T-helper 2 cell treated with Interferon-gamma antibody and Interleukin-4, amounts not matched to agents 5 μg/mL and 100 μg/mL, for 36 hours (primary cell): Measurements from ENCODE around the gene OXLD1.
A peak's percentile ranks its signal among the peaks of the same experiment; 100 is the strongest.

Experiments
- DNase-seq: peaks from one replicate; pipeline ENCODE4 v3.0.0; 2021; ENCODE audit warnings: low spot score
- H3K27ac Mint-ChIP-seq: one replicate; pipeline ENCODE4 v1.8.0; 2021; ENCODE audit warnings: mild to moderate bottlenecking, mixed read lengths
- H3K27me3 Mint-ChIP-seq: one replicate; pipeline ENCODE4 v1.8.0; 2021; ENCODE audit warnings: low read depth, mixed read lengths
- H3K36me3 Mint-ChIP-seq: one replicate; pipeline ENCODE4 v1.8.0; 2021; ENCODE audit warnings: low read depth, mixed read lengths
- H3K4me1 Mint-ChIP-seq: one replicate; pipeline ENCODE4 v1.8.0; 2021; ENCODE audit warnings: low read depth, mixed read lengths
- H3K4me3 Mint-ChIP-seq: one replicate; pipeline ENCODE4 v1.8.0; 2022; ENCODE audit warnings: mild to moderate bottlenecking, moderate library complexity, mixed read lengths
- H3K9me3 Mint-ChIP-seq: one replicate; pipeline ENCODE4 v1.8.0; 2021; ENCODE audit warnings: mixed read lengths

Gene OXLD1

DNA sequence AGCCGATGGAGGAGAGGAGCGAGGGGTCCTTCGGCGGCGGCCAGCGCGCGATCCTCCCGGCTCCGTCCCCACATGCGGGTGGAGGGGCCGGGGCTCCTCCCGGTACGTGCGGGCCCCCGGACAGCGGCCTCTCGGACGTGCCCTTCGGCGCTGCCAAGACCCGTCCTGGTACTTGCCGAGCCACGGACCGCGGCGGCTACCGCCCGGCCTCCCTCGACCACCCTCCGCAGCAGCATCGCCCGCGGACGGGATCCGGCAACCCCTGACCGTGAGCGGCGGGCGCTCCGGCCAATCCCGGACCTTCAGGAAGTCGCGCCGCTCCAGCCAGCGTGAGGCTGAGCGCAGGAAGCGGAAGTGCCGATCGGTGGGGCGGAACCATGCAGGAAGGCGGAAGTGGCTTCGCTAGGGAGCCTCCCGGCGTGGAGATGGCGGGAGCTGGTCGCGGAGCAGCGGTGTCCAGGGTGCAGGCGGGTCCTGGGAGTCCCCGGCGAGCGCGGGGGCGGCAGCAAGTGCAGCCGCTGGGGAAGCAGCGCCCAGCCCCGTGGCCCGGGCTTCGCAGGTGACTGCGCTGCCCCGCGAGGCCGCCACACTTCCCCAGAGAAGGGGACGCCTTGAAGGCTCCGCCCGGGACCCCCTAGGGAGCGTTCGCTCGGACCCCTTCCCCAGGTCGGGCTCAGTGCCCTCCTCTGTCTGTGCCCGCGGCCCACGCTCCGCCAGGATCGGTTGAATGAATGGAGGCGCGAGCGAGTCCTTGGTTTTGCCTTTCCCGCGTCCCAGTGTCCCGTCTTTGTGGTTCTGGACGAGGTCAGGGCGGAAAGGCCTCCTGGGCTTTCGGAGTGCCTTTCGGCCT, at the start of gene OXLD1, which contains the start of gene CCDC137:
Gene OXLD1, minus strand, starts transcription at position 264 of the 850 bp plus-strand sequence. Its CDS starts 28 bp downstream, at position 236.
Gene CCDC137, plus strand, starts transcription at position 396 of the 850 bp plus-strand sequence. Its CDS starts 30 bp downstream, at position 426.
- no peaks in the 10 kb centered on the region for H3K27me3 Mint-ChIP-seq
- H3K36me3 Mint-ChIP-seq: peaks cover 44% of the 10 kb centered on the region
- DNase-seq: peak; percentile 95

DNA sequence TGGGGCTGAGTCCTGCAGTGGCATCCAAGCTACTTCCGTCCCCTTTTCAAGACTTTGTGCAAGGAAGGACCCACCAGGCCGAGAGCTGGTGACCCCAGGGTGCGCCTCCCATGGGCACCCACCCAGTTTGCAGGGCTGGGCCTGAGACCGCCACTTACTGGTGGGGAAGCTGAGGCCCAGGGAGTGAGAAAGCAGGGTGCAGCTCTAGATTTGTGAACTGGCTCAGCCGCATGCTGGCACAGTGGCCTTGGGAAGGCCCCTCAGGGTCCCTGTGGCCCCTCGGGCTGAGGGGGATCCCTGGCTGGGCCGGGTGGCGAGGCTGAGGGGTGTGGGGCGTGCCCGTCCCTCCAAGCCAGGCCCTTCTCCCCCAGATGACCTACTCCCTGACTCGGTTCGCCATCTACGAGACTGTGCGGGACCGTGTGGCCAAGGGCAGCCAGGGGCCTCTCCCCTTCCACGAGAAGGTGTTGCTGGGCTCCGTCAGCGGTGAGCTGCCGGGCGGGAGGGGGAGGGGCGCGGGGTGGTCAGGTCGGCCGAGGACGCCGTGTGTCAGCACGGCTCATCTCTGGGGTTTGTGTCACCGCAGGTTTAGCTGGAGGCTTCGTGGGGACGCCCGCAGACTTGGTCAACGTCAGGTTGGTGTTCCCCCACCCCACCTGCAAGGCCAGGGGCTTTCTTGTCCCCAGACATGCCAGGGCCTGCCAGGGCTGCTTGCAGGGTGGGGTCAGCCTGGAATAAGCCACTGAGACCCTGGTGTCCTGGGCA, 48.9 kb upstream of the OXLD1 start:
- H3K27ac Mint-ChIP-seq: no peak overlapping the region
- no peaks in the 10 kb centered on the region for H3K36me3 Mint-ChIP-seq
- no peak overlapping the region for H3K4me3 Mint-ChIP-seq
- no peaks in the 10 kb centered on the region for H3K27me3 Mint-ChIP-seq
- H3K4me1 Mint-ChIP-seq: peaks cover 14% of the 10 kb centered on the region
- H3K9me3 Mint-ChIP-seq: no peaks in the 10 kb centered on the region
- DNase-seq: no peak

More for the DNA sequence above, at the start of gene OXLD1, which contains the start of gene CCDC137:
- peaks cover 28% of the 10 kb centered on the region for H3K4me1 Mint-ChIP-seq
- H3K4me3 Mint-ChIP-seq: peak within 1 kb of the TSS; percentile 99
- H3K9me3 Mint-ChIP-seq: no peaks in the 10 kb centered on the region
- H3K27ac Mint-ChIP-seq: peak within 1 kb of the TSS; percentile 98

DNA sequence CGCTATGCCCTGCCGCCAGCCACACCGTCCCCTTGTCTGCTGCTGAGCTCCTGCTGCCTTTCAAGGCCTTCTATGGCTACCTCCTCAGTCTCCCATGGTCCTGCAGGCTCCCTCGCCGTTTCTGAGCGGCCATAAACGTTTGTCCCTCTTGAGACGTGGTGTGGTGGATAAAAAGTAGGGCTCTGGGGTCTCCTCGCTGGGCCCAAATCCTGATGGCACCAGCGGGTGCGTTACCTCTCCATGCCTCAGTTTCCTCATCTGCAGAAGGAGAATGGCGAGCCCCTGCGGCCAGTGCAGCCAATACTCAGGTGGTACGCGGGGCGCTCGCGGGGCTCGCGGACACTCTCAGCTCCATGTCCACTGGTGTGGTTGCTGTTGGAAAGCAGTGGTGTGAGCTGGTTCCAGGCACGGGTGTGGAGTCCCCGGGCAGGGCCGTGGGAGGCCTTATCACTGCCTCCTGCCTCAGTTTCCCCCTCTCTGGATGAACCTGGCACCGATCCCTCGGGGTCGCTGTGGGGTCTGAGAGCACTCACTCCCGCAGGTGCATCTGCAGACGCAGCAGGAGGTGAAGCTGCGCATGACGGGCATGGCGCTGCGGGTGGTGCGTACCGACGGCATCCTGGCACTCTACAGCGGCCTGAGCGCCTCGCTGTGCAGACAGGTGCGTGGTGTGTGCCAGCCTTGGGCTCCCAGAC, 48.2 kb upstream of the OXLD1 start:
- H3K4me1 Mint-ChIP-seq: peaks cover 14% of the 10 kb centered on the region
- no peak for DNase-seq
- H3K27ac Mint-ChIP-seq: no peak overlapping the region
- peak overlapping the region; percentile 36 for H3K4me3 Mint-ChIP-seq
- H3K9me3 Mint-ChIP-seq: no peaks in the 10 kb centered on the region
- no peaks in the 10 kb centered on the region for H3K36me3 Mint-ChIP-seq
- no peaks in the 10 kb centered on the region for H3K27me3 Mint-ChIP-seq

DNA sequence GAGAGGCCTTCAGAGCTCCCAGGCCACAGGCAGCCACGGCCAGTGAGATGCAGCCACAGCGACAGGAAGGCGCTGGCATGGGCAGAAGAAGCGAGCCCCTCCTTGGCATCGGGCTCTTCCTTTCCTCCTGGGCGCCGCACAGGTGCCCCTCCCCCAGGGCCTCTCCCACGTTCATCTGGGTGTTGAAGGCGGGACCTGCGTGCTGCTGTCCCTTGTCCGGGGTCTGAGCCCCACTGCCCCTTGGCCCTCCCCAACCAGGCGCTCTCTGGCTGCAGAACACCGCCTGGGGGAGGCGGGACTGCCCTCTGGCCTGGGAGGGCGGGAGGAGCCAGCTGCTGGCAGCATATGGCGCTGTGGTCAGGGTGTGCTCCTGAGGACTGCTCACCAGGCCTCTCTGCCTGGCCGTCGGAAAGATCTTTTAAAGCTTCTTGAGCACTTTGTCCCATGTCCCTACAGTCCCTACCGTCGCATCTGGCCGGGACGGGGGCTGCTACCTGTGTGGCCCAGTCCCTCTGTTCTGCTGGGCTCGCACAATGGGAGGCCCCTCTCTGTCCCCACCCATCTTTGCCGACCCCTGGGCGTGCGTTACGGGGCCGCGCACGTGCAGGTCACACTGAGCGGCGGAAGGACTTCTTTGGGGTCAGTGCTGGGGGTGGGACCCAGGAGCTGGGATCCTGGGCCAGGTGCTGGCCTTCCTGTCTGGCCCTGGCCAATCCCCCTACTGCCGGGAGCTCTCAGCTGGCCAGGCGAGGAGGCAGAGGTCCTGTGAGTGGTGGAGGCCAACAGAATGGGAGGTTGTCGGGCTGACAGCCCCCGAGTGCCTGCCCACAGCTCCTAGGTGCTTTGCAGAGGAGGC, 47.4 kb upstream of the OXLD1 start:
- Mint-ChIP-seq H3K36me3 (peaks cover 2% of the 10 kb centered on the region), H3K27me3 (no peaks in the 10 kb centered on the region), H3K4me1 (peaks cover 14% of the 10 kb centered on the region), H3K9me3 (no peaks in the 10 kb centered on the region), H3K27ac (no peak overlapping the region), H3K4me3 (peak overlapping the region; percentile 95)
- no peak for DNase-seq

DNA sequence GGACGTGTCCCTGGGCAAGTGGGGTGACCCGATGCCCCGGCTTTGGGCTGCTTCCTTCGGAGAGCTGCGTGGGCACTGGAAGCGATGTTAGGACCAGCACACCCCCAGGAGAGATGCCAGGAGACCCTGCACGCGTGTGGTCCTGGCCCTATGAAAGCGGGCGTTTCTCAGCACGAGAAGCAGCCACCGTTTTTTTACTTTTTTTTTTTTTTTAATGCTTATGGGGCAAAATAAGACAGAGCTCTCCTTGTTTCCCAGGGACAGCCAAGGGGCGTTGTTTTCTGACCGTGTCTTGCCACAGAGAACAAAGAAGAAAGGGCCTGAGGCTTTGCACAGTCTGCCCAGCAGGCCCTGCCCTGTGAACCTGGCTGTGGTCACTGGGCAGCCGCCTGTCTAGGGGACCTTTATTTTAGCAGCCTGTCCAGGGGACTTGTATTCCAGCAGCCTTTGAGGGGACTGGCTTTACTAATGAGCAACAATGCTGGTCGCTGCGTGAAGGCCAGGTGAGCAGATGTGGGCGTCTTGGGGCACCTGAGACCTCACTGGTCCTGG, 46.7 kb upstream of the OXLD1 start:
- Mint-ChIP-seq H3K27ac (peak overlapping the region; percentile 70), H3K36me3 (peaks cover 2% of the 10 kb centered on the region), H3K27me3 (no peaks in the 10 kb centered on the region), H3K4me1 (peaks cover 14% of the 10 kb centered on the region), H3K9me3 (no peaks in the 10 kb centered on the region), H3K4me3 (peak overlapping the region; percentile 95)
- DNase-seq: no peak

DNA sequence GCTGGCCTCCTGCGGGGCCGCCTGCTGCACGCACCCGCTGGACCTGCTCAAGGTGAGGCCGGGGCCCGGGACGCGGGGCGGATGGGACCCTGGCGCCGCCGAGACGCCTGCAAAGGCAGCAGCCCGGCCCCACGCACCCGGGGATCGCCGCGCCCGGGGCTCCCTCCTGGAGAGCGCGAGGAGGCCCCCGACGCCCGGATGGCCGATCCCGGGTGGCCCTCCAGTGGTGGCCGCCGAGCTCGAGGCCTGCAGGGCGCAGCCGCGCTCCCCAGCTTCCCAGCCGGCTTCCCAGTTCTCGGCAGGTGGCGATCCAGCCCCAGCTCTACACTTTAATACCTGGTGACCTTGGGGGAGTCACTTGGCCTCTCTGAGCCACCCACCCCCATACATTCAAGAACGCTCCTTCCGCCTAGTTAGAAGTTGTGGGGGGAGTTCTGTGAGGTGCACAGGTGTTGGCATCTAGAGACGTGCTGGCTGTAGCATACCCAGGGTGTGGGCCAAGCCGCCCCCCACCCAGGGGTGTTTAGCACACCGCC, 46.1 kb upstream of the OXLD1 start:
- H3K27me3 Mint-ChIP-seq: no peaks in the 10 kb centered on the region
- H3K27ac Mint-ChIP-seq: peak overlapping the region; percentile 70
- peak; percentile 24 for DNase-seq

DNA sequence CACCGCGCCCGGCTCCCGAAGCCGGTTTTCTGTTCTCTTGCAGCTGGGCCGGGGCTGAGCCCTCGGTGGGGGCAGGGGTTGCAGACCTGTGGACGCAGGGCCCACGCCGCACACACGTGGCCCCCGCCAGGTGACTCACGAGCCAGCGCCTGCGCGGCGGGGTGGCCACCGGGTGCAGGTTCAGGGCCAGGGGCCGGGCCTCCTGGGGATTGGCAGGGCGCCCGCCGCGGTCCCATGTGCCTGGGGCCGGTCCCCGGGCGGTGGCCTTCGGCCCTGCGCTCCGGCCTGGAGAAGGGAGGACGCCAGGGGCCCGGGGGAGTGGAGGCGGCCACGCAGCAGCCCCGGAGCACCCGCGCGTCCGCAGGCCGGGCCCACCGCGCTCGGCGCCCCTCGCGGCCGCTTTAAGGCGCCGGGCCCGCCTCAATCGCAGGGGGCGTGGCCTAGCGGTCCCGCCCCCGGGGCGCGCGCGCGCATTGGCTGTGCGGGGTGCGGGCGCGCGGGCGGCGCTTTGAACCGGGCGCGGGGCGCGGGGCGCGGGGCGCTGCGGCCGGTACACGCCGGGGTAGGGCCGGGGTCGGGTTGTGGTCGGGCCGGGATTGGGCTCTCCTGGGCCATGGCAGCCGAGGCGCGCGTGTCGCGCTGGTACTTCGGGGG, 45.5 kb upstream of the OXLD1 start, which contains the start of gene SLC25A10:
Gene SLC25A10, plus strand, starts transcription at position 471 of the 654 bp plus-strand sequence. Its CDS starts 143 bp downstream, at position 614.
- H3K27ac Mint-ChIP-seq: peak within 1 kb of the TSS; percentile 70
- no peaks in the 10 kb centered on the region for H3K27me3 Mint-ChIP-seq
- peak; percentile 89 for DNase-seq
- peak within 1 kb of the TSS; percentile 95 for H3K4me3 Mint-ChIP-seq
- H3K9me3 Mint-ChIP-seq: no peaks in the 10 kb centered on the region
- H3K4me1 Mint-ChIP-seq: peaks cover 14% of the 10 kb centered on the region
- peaks cover 3% of the 10 kb centered on the region for H3K36me3 Mint-ChIP-seq

More for the DNA sequence above, 46.1 kb upstream of the OXLD1 start:
- H3K4me3 Mint-ChIP-seq: peak overlapping the region; percentile 95
- H3K36me3 Mint-ChIP-seq: peaks cover 2% of the 10 kb centered on the region
- H3K9me3 Mint-ChIP-seq: no peaks in the 10 kb centered on the region
- peaks cover 14% of the 10 kb centered on the region for H3K4me1 Mint-ChIP-seq

DNA sequence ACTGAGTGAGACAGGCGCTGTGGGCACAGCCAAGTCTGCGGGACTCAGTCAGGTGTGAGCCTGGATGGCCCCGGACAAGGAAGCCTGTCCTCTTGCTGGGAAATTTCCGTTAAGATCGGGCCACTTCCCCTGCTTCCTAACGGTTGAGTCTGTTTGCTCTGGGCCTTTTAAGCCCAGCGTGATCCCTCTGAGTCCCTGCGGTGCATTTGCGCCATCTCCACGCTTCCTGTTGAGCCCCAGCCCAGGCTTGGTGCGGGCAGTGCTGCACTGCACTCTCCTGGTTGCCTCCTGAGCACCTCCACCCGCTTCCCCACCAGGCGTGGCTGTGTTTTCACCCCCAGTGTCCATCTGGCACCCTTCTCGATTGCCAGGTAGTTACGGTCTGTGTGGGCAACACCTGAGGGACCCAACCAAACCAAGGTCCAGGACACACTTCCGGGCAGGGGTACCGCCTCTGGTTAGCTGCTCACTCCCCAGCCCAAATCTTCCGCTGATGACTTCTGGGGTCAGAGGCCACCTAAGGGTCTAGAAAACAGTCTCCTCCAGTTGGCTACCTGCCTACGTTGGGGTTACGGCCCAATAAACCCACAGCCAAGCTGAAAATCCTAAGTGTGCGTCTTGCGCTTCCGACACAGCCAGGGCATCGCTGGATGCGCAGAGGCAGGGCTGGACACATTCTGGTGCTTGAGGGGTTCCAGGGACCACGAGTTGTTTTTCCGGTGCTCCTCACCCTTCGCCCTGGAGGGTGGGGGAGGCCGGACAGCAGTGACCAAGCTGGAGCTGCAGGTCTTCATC, 44.3 kb upstream of the OXLD1 start:
- Mint-ChIP-seq H3K36me3 (peaks cover 11% of the 10 kb centered on the region), H3K4me3 (peak overlapping the region; percentile 71), H3K4me1 (peaks cover 14% of the 10 kb centered on the region), H3K27me3 (no peaks in the 10 kb centered on the region), H3K27ac (peak overlapping the region; percentile 68), H3K9me3 (no peaks in the 10 kb centered on the region)
- no peak for DNase-seq

DNA sequence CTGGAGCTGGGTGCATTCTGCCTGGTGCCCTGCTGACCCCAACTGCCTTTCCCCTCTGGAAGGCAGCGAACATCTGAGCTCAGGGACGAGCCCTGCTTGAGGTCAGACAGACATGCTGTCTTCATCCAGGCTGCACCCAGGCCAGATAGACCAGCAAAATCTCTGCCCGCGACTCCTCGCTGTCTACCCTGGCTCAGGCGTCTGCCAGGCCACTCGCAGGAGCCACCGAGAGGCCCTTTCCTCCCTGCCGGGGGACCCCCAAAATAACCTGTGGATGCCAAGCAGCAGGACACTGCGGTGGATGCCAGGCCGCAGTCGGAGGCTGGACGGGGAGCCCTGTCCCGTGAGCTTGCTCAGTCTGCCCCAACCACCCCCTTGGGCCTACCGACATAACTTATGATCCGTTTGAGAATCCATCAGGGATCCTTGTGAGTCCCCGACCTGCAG, 42.4 kb upstream of the OXLD1 start:
- no peaks in the 10 kb centered on the region for H3K27me3 Mint-ChIP-seq
- no peak overlapping the region for H3K4me3 Mint-ChIP-seq
- DNase-seq: no peak
- no peaks in the 10 kb centered on the region for H3K9me3 Mint-ChIP-seq
- H3K27ac Mint-ChIP-seq: no peak overlapping the region
- H3K36me3 Mint-ChIP-seq: peaks cover 20% of the 10 kb centered on the region
- peaks cover 19% of the 10 kb centered on the region for H3K4me1 Mint-ChIP-seq

DNA sequence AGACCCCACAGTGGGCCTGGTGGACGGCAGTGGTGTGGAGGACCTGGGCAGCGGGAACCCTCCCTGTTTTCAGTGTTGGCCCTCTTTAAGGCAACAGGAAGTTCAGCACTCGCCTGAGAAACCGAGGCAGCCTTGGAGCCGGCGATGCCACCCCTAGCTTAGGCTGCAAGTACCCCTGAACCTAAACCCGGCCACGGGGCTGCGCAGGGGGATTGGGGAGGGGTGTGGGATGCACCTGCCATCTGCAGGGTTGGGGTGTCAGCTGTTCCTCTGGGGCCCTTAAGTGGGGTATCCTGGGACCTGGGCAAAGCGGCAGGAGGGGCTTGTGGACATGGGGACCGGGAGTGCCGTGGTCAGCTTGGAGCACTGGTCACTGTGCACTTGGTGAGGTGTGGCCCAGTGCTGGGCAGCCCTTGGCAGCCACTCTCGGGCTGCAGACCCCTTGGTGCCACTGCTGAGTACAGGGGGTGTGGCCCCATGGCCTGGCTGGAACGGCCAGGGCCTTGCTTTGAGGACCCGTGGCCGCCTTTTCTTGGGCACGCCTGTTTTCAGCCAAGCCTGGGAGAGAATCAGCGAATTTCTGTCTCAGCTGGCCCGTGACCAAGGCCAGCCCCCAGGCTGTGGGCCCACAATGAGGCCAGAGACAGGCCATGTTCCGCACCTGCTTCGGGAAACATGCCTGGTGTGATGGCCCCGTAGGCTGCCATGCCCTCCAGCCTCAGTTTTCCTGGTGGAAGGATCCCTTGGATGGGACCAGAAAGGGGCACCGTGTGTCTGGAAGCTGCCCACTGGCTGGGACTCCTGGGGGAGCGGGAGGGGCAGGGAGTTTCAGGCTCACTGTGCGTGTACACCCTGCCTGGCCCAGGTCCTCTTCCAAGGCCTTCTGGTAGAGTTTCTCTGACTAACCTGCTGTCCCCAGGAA, 41.6 kb upstream of the OXLD1 start:
- H3K4me3 Mint-ChIP-seq: no peak overlapping the region
- H3K36me3 Mint-ChIP-seq: peaks cover 20% of the 10 kb centered on the region
- no peaks in the 10 kb centered on the region for H3K9me3 Mint-ChIP-seq
- no peak for DNase-seq
- no peak overlapping the region for H3K27ac Mint-ChIP-seq
- peaks cover 15% of the 10 kb centered on the region for H3K4me1 Mint-ChIP-seq
- no peaks in the 10 kb centered on the region for H3K27me3 Mint-ChIP-seq
